HepG2 (cell line): ENCODE data around the gene RTF1. TPM values are rescaled to one million over a fixed set of nuclear protein-coding genes. Genes with fewer than 3 reads are reported as not detected.

Experiments used
- ATF7-NPFF ChIP-seq: sonication (generic); formaldehyde crosslinking; IDR thresholded peaks from 2 replicates; pipeline ENCODE4 v1.8.1; 2023; ENCODE audit warnings: mild to moderate bottlenecking, low read depth, missing genetic modification reagents, moderate library complexity
- DBP ChIP-seq: sonication (generic); formaldehyde crosslinking; IDR thresholded peaks from 2 replicates; pipeline ENCODE4 v1.4.0; 2020; ENCODE audit warnings: missing genetic modification reagents; ENCODE audit errors: not compliant biosample characterization
- ELF4 ChIP-seq: sonication (generic); formaldehyde crosslinking; IDR thresholded peaks from 2 replicates; pipeline ENCODE4 v1.5.0; 2020; ENCODE audit warnings: missing genetic modification reagents, mild to moderate bottlenecking, moderate library complexity, borderline replicate concordance
- KDM4B ChIP-seq: sonication (generic); formaldehyde crosslinking; IDR thresholded peaks from 2 replicates; pipeline ENCODE4 v1.4.0; 2020; ENCODE audit warnings: missing genetic modification reagents
- NRL ChIP-seq: sonication (generic); formaldehyde crosslinking; IDR thresholded peaks from 2 replicates; pipeline ENCODE4 v1.5.0; 2020; ENCODE audit warnings: missing genetic modification reagents, mild to moderate bottlenecking, moderate library complexity, borderline replicate concordance
- PHF20 ChIP-seq: sonication (generic); formaldehyde crosslinking; IDR thresholded peaks from 2 replicates; pipeline ENCODE4 v1.5.0; 2020; ENCODE audit warnings: mild to moderate bottlenecking, missing genetic modification reagents
- SNAPC2 ChIP-seq: sonication (generic); formaldehyde crosslinking; IDR thresholded peaks from 2 replicates; pipeline ENCODE4 v1.8.1; 2022; ENCODE audit warnings: mild to moderate bottlenecking, missing genetic modification reagents
- SOX13 ChIP-seq, 3 experiments: fragments of 450-650 bp in 1 of 3; sonication (generic) in 1 of 3; formaldehyde crosslinking in 1 of 3; IDR thresholded peaks in 2 of 3; conservative IDR thresholded peaks in 1 of 3; 2 replicates each; pipeline versions ENCODE4 v1.5.0 to v1.6.1; 2016 to 2020; ENCODE audit warnings: antibody characterized with exemption in 1 of 3, mild to moderate bottlenecking in 1 of 3, missing compliant biosample characterization in 1 of 3, missing genetic modification reagents in 1 of 3, moderate library complexity in 1 of 3
- SRSF9 ChIP-seq: fragments of 200-400 bp; formaldehyde crosslinking; IDR thresholded peaks from 2 replicates; pipeline ENCODE4 v1.6.1; 2018; ENCODE audit warnings: borderline replicate concordance, mild to moderate bottlenecking, low read depth, low read length; ENCODE audit not compliant: insufficient read depth, poor library complexity, severe bottlenecking
- TBP ChIP-seq: sonication (generic); formaldehyde crosslinking; IDR thresholded peaks from 2 replicates; pipeline ENCODE4 v1.5.0; 2020; ENCODE audit warnings: missing genetic modification reagents
- ZKSCAN1 ChIP-seq: fragments of 150-350 bp; IDR thresholded peaks from 2 replicates; pipeline ENCODE4 v1.6.1; 2014; ENCODE audit warnings: low read length
- ZNF143 ChIP-seq: sonication (generic); formaldehyde crosslinking; IDR thresholded peaks from 2 replicates; pipeline ENCODE4 v1.4.0; 2020; ENCODE audit warnings: missing genetic modification reagents
- ZNF333 ChIP-seq: sonication (generic); formaldehyde crosslinking; IDR thresholded peaks from 2 replicates; pipeline ENCODE4 v1.4.0; 2020; ENCODE audit warnings: mild to moderate bottlenecking, missing genetic modification reagents, borderline replicate concordance
- ZNF512 ChIP-seq: sonication (generic); formaldehyde crosslinking; IDR thresholded peaks from 2 replicates; pipeline ENCODE4 v1.4.0; 2020; ENCODE audit warnings: mild to moderate bottlenecking, missing genetic modification reagents
- ZNF619 ChIP-seq: sonication (generic); formaldehyde crosslinking; IDR thresholded peaks from 2 replicates; pipeline ENCODE4 v1.4.0; 2020; ENCODE audit warnings: mild to moderate bottlenecking, missing genetic modification reagents
- ZNF629 ChIP-seq: sonication (generic); formaldehyde crosslinking; conservative IDR thresholded peaks from 2 replicates; pipeline ENCODE4 v1.5.0; 2020; ENCODE audit warnings: missing genetic modification reagents
- ZNF720 ChIP-seq: sonication (generic); formaldehyde crosslinking; IDR thresholded peaks from 2 replicates; pipeline ENCODE4 v1.4.0; 2020; ENCODE audit warnings: missing genetic modification reagents
- ZNF788 ChIP-seq: sonication (generic); formaldehyde crosslinking; IDR thresholded peaks from 2 replicates; pipeline ENCODE4 v1.5.0; 2020; ENCODE audit warnings: mild to moderate bottlenecking, missing genetic modification reagents, borderline replicate concordance
- polyA plus RNA-seq, 8 experiments: library from polyadenylated mRNA; depleted of rRNA in 3 of 8; stranded (reverse) in 7 of 8; unstranded in 1 of 8; fragments of >200 nt; fragmentation: Illumina TruSeq in 4 of 8; extraction: Trizol in 4 of 8; gene quantifications; 2 replicates each; pipeline versions ENCODE4 v1.2.1 to v1.2.3, GENCODE V29; 2011 to 2016; ENCODE audit warnings: low read depth in 4 of 8, missing spikeins in 1 of 8, mixed read lengths in 1 of 8; ENCODE audit not compliant: insufficient read depth in 1 of 8
- total RNA-seq, 5 experiments: library from RNA; depleted of rRNA; stranded (reverse); fragments of >200 nt; fragmentation: Illumina TruSeq; extraction: Trizol; gene quantifications; 2 replicates each; pipeline ENCODE4 v1.2.3, GENCODE V29; 2016; ENCODE audit warnings: low read depth in 1 of 5
- TF ChIP-seq, protein P1 (sequence below): IDR thresholded peaks from 2 replicates; pipeline ENCODE4 v1.4.0; 2020; ENCODE audit warnings: mild to moderate bottlenecking, missing genetic modification reagents
- TF ChIP-seq, protein P2 (sequence below): IDR thresholded peaks from 2 replicates; pipeline ENCODE4 v1.6.1; 2016; ENCODE audit warnings: control low read depth

RTF1 gene
- total and polyA plus RNA-seq, 2 of the 13 experiments (the other 11 are each of a cell fraction or from before 2014, with no cell fraction given) = 13.9 to 17.9 TPM

- TF ChIP-seq NRL (CRISPR knock-in tag) (peak; percentile 98), SNAPC2 (no peak), DBP (CRISPR knock-in tag) (peak; percentile 28), SOX13 (IDR thresholded peaks at IDR 0.05) (no peak), SOX13 (CRISPR knock-in tag; conservative IDR thresholded peaks at IDR 0.05 in 1 of 2, IDR thresholded peaks at IDR 0.05 in 1 of 2) (peak in 1 of 2 experiments; percentile 59; a peak in 2 of 4 replicates), SRSF9 (no peak), ZKSCAN1 (no peak), ATF7-NPFF (CRISPR knock-in tag) (peak; percentile 85), KDM4B (CRISPR knock-in tag) (0 out of 2 replicates have a peak, but pooled peaks have one; percentile 27), ZNF788 (CRISPR knock-in tag) (peak; percentile 81; the same call in 1 of the 2 replicates), ZNF333 (CRISPR knock-in tag) (peak; percentile 31; the same call in 1 of the 2 replicates), ZNF512 (no peak), TBP (CRISPR knock-in tag) (no peak), ZNF629 (CRISPR knock-in tag) (peak; percentile 50), ZNF143 (CRISPR knock-in tag) (peak; percentile 57; the same call in 1 of the 2 replicates), PHF20 (CRISPR knock-in tag) (peak; percentile 53; the same call in 1 of the 2 replicates), ZNF619 (CRISPR knock-in tag) (0 out of 2 replicates have a peak, but pooled peaks have one; percentile 56), ZNF720 (CRISPR knock-in tag) (no peak), ELF4 (CRISPR knock-in tag) (0 out of 2 replicates have a peak, but pooled peaks have one; percentile 42)
- TF ChIP-seq, protein P1, sequence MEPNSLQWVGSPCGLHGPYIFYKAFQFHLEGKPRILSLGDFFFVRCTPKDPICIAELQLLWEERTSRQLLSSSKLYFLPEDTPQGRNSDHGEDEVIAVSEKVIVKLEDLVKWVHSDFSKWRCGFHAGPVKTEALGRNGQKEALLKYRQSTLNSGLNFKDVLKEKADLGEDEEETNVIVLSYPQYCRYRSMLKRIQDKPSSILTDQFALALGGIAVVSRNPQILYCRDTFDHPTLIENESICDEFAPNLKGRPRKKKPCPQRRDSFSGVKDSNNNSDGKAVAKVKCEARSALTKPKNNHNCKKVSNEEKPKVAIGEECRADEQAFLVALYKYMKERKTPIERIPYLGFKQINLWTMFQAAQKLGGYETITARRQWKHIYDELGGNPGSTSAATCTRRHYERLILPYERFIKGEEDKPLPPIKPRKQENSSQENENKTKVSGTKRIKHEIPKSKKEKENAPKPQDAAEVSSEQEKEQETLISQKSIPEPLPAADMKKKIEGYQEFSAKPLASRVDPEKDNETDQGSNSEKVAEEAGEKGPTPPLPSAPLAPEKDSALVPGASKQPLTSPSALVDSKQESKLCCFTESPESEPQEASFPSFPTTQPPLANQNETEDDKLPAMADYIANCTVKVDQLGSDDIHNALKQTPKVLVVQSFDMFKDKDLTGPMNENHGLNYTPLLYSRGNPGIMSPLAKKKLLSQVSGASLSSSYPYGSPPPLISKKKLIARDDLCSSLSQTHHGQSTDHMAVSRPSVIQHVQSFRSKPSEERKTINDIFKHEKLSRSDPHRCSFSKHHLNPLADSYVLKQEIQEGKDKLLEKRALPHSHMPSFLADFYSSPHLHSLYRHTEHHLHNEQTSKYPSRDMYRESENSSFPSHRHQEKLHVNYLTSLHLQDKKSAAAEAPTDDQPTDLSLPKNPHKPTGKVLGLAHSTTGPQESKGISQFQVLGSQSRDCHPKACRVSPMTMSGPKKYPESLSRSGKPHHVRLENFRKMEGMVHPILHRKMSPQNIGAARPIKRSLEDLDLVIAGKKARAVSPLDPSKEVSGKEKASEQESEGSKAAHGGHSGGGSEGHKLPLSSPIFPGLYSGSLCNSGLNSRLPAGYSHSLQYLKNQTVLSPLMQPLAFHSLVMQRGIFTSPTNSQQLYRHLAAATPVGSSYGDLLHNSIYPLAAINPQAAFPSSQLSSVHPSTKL (CRISPR knock-in tag) = peak; percentile 63
- TF ChIP-seq, protein P2, sequence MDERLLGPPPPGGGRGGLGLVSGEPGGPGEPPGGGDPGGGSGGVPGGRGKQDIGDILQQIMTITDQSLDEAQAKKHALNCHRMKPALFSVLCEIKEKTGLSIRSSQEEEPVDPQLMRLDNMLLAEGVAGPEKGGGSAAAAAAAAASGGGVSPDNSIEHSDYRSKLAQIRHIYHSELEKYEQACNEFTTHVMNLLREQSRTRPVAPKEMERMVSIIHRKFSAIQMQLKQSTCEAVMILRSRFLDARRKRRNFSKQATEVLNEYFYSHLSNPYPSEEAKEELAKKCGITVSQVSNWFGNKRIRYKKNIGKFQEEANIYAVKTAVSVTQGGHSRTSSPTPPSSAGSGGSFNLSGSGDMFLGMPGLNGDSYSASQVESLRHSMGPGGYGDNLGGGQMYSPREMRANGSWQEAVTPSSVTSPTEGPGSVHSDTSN (CRISPR knock-in tag) = no peak
These were observed 79.1 kb downstream of the RTF1 start (continued) for GRCh38 chr15:41495736-41496599.
